Measurements from ENCODE around the gene TNFRSF13B.
"Not testable (repeated sequence)": the region's sequence is repeated elsewhere in the genome, so short reads cannot be mapped to it uniquely, and the experiment has no call there.

TNFRSF13B gene

GRCh38 chr17:16924696-16925440 lies 47.0 kb downstream of the TNFRSF13B start:
- FAIRE-seq, result no peak

- no peak for FAIRE-seq
Measured at GRCh38 chr17:16923904-16924695, 47.8 kb downstream of the TNFRSF13B start.

- FAIRE-seq, result no peak
Measured at GRCh38 chr17:16923097-16923903, 48.6 kb downstream of the TNFRSF13B start.

- no peak for FAIRE-seq
Measured at GRCh38 chr17:16922386-16923096, 49.4 kb downstream of the TNFRSF13B start.

GRCh38 chr17:16921451-16921850 lies 50.5 kb downstream of the TNFRSF13B start:
- FAIRE-seq, result not testable (repeated sequence)

- FAIRE-seq, result no peak
Measured at GRCh38 chr17:16920628-16921020, 51.3 kb downstream of the TNFRSF13B start.

GRCh38 chr17:16919663-16920627 lies 52.0 kb downstream of the TNFRSF13B start:
- FAIRE-seq, result no peak

- FAIRE-seq, result no peak
Measured at GRCh38 chr17:16918443-16918842, 53.5 kb downstream of the TNFRSF13B start.

GRCh38 chr17:16917671-16918394 lies 54.1 kb downstream of the TNFRSF13B start:
- FAIRE-seq, result no peak

GRCh38 chr17:16916557-16916920 lies 55.4 kb downstream of the TNFRSF13B start:
- FAIRE-seq, result no peak

- FAIRE-seq, result no peak
Measured at GRCh38 chr17:16915752-16916556, 56.0 kb downstream of the TNFRSF13B start.

GRCh38 chr17:16913463-16913862 lies 58.5 kb downstream of the TNFRSF13B start:
- no peak for FAIRE-seq

- no peak for FAIRE-seq
Measured at GRCh38 chr17:16912021-16912962, 59.6 kb downstream of the TNFRSF13B start.

- FAIRE-seq, result no peak
Measured at GRCh38 chr17:16911141-16911937, 60.6 kb downstream of the TNFRSF13B start.

GRCh38 chr17:16910341-16910740 lies 61.6 kb downstream of the TNFRSF13B start:
- FAIRE-seq, result no peak

- no peak for FAIRE-seq
Measured at GRCh38 chr17:16909472-16910246, 62.3 kb downstream of the TNFRSF13B start.

GRCh38 chr17:16908273-16908672 lies 63.6 kb downstream of the TNFRSF13B start:
- no peak for FAIRE-seq
